Measurements from ENCODE around the gene ZFYVE16.

GRCh38 chr5:80408484-80409366 is 861 bp downstream of the ZFYVE16 start:
- TF ChIP-seq POLR2AphosphoS5 (IDR thresholded peaks at IDR 0.05; ENCODE audit: low read length) (no peak), ATF2 (IDR thresholded peaks at IDR 0.05; ENCODE audit: low read length) (no peak), HDAC2 (IDR thresholded peaks at IDR 0.05) (no peak), CTCF (IDR thresholded peaks at IDR 0.05 in 2 of 3, conservative IDR thresholded peaks at IDR 0.05 in 1 of 3; ENCODE audit: control insufficient read depth in 2 of 3, extremely low read depth in 1 of 3, insufficient read depth in 1 of 3, low read depth in 3 of 3, low read length in 3 of 3) (peak in 1 of 3 experiments; percentile 29; a peak in 1 of 6 replicates), TARDBP (IDR thresholded peaks at IDR 0.05; ENCODE audit: borderline replicate concordance) (no peak)
